Ishikawa (cell line): Measurements from ENCODE around the gene CACNG8.

ENCODE experiments used
- CEBPB ChIP-seq: IDR thresholded peaks from 2 replicates; pipeline ENCODE4 v1.6.1; 2012
- CREB1 ChIP-seq: IDR thresholded peaks from 2 replicates; pipeline ENCODE4 v1.6.1; 2012; ENCODE audit warnings: low read depth
- EGR1 ChIP-seq: IDR thresholded peaks from 2 replicates; pipeline ENCODE4 v1.6.1; 2012
- EP300 ChIP-seq: IDR thresholded peaks from 2 replicates; pipeline ENCODE4 v1.6.1; 2012; ENCODE audit warnings: borderline replicate concordance
- FOXM1 ChIP-seq: IDR thresholded peaks from 2 replicates; pipeline ENCODE4 v1.6.1; 2012; ENCODE audit warnings: low read depth, borderline replicate concordance
- MAX ChIP-seq: IDR thresholded peaks from 2 replicates; pipeline ENCODE4 v1.6.1; 2012
- NFIC ChIP-seq: IDR thresholded peaks from 2 replicates; pipeline ENCODE4 v1.6.1; 2012
- RAD21 ChIP-seq: IDR thresholded peaks from 2 replicates; pipeline ENCODE4 v1.6.1; 2012; ENCODE audit warnings: low read depth
- REST ChIP-seq: IDR thresholded peaks from 2 replicates; pipeline ENCODE4 v1.6.1; 2012; ENCODE audit warnings: low read depth, mild to moderate bottlenecking
- TAF1 ChIP-seq: IDR thresholded peaks from 2 replicates; pipeline ENCODE4 v1.6.1; 2012; ENCODE audit warnings: low read depth, mild to moderate bottlenecking
- TCF12 ChIP-seq: IDR thresholded peaks from 2 replicates; pipeline ENCODE4 v1.6.1; 2012; ENCODE audit warnings: low read depth
- TEAD4 ChIP-seq: IDR thresholded peaks from 2 replicates; pipeline ENCODE4 v1.6.1; 2012
- USF1 ChIP-seq: IDR thresholded peaks from 2 replicates; pipeline ENCODE4 v1.6.1; 2012
- YY1 ChIP-seq: IDR thresholded peaks from 2 replicates; pipeline ENCODE4 v1.6.1; 2012; ENCODE audit warnings: low read depth
- ZBTB7A ChIP-seq: IDR thresholded peaks from 2 replicates; pipeline ENCODE4 v1.6.1; 2012; ENCODE audit warnings: low read depth

Gene CACNG8

GRCh38 chr19:53992815-53993214, 30.1 kb downstream of the CACNG8 start:
- TF ChIP-seq CEBPB (no peak), YY1 (no peak), FOXM1 (no peak), NFIC (no peak), TEAD4 (no peak), EGR1 (no peak), EP300 (no peak), MAX (no peak), USF1 (no peak), REST (no peak), ZBTB7A (no peak), CREB1 (no peak), TCF12 (no peak), RAD21 (no peak), TAF1 (no peak)

- TF ChIP-seq TCF12 (no peak), ZBTB7A (no peak), RAD21 (no peak), CREB1 (no peak), EGR1 (no peak), YY1 (no peak), TEAD4 (no peak), FOXM1 (no peak), NFIC (no peak), CEBPB (no peak), MAX (no peak), REST (no peak), EP300 (no peak), USF1 (no peak), TAF1 (no peak)
Observed at GRCh38 chr19:53993448-53993847, 30.7 kb downstream of the CACNG8 start.

- no peak for TF ChIP-seq ZBTB7A
- no peak for TF ChIP-seq MAX
- no peak for TF ChIP-seq RAD21
Observed at GRCh38 chr19:53994811-53995210, 32.1 kb downstream of the CACNG8 start.

GRCh38 chr19:53998223-53998622, 35.5 kb downstream of the CACNG8 start:
- TF ChIP-seq TCF12 (no peak), YY1 (no peak), NFIC (no peak), CEBPB (no peak), EGR1 (no peak), FOXM1 (no peak), CREB1 (no peak), MAX (no peak), ZBTB7A (no peak), RAD21 (no peak), TAF1 (no peak), REST (no peak), USF1 (no peak), TEAD4 (no peak), EP300 (no peak)
